NCI-H1417 (cell line): Measurements from ENCODE around the gene SNRK.

Experiments used
- DNase-seq, 3 experiments: peaks; one replicate each; lab custom pipeline; 2025; lab: John Stamatoyannopoulos, UW

The SNRK gene

DNA sequence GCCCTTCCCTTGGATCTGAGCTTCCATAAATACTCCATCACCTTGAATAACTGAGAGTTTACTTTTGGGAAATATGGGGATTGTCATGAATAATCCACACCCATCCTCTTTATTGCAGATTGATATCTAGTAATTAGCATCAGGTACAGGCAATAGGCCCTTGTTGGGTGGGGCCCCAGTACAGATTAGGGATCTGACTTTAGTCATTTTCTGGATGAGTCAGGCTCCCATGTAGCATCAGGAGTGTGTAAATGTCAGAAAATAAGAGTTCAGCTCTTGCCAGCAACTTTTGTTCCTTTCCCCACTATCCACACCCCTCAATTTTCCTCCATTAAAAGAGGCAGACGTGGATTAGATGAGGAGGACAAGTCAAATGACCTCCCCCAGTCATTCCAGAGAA is 17.7 kb upstream of the SNRK start:
- no peak for DNase-seq

DNA sequence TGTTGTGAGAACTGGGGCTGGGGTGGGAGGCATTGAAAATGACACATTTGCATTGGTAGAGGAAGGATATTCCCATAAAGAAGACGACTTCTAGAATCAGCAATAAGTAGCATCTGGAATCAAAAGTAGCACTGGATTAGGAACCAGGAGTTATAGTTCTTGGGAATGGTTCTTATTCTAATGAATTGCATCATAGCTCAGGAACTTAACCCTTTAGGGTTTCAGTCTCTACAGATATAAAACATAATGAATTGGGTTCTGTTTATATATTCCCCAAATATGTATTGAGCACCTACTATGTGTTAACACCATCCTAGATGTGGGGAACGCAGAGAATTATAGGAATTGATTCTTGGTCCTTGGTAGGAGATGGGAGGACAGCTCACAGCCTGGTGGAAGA is 16.3 kb upstream of the SNRK start:
- no peak for DNase-seq

DNA sequence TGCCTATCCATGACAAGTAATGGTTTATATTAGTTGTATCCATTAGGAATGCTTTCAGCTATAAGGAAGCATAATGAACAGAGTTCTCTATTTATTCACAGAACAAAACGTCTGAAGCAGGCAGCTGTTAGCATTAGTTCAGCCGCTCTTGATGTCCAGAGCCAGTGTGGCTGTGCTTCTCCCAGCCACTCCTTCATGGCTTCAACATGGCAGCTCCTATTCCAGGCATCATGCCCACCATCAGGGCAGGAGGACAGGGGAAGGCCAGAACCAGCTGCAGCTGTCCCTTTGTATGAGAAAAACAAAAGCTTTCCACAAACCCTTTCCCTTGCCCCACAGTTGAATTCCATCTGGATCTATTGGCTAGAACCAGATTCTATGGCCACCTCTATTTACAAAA is 12.9 kb upstream of the SNRK start:
- DNase-seq: no peak

DNA sequence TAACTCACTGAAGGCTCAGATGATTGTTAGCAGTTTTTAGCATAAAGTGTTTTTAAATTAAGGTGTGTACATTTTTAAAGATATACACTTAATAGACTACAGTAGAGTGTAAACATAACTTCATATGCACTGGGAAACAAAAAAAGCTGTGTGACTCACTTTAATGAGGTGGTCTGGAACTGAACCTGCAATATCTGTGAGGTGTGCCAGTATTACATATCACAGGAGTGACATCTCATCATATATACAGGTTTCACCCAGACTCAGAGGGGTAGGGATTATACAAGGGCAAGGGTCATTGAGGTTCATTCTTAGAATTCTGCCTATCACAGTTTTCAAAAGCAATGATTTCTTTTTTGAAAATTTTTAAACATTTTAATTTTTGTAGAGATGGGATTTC is 7.3 kb upstream of the SNRK start:
- no peak for DNase-seq

DNA sequence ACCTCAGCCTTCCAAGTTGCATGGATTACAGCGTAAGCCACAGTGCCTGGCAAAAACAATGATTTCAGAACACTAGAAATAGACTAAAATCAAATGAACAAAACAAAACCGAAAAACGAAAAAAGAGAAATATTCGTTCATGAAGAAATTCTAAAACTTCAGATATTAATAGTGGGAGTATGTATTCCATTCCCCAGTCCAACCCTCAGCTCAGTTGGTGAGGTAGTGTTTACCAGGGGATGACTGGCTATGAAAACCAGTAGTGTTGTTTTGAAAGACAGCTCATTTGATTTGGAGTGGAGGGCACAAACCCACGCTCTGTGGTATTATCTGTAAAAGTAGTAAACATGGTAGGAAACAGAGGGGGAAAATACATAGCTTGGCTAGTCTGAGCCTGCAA is 6.8 kb upstream of the SNRK start:
- DNase-seq: no peak

DNA sequence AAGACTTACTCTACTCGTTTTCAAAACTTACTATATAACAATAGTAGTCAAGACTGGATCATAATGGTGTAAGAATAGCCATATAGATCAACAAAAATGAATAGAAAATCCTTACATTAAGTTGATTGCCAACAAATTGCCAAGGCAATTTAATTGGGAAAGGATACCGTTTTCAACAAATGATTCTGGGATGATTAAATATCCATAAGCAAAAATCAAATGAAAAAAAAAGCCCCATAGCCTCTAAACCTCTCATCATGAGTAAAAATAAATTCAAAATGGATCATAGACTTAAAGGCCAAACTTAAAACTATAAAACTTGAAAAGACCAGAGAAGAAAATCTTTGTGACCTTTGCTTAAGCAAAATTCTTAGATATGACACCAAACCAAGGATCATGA is 5.3 kb upstream of the SNRK start:
- DNase-seq: no peak

DNA sequence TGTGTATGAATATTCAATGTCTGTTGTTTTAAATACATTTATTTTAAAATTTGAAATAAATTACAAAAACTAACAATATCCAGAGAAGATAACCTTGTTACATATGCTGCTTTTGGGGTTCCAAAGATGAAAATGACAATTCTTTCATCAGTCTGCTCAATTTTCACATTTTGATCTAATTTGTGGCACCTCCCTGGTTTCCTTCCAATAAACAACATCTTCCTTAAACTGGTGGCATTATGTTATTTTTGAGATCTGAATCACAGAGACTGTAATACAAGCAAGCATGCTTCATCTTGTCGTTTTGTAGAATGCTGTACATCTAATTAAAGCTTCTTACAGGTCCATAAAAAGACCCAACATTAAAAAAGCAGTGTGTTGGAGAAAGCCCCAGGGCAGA is 2.2 kb upstream of the SNRK start:
- no peak for DNase-seq

DNA sequence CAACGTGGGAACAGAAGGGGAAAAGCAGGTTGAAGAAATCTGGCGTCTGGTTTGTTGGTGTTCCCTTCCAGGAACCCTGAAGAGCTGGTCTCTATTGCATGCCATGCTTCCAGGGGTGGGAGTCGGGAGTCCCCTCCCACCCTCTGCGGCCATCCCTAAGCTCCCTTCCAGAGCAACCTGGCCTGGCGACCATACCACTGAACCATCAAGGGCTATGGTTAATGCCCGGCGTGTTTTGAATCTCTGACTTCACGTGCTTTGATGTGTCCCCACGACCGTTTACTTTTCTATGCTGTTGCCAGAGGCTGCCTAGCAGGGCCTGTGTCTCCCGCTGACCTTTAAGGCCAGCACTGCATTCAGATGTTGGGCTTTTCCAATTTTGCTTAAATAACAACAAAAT is 696 bp upstream of the SNRK start:
- DNase-seq: peak in 2 of 3 experiments; percentile 36 to 74

DNA sequence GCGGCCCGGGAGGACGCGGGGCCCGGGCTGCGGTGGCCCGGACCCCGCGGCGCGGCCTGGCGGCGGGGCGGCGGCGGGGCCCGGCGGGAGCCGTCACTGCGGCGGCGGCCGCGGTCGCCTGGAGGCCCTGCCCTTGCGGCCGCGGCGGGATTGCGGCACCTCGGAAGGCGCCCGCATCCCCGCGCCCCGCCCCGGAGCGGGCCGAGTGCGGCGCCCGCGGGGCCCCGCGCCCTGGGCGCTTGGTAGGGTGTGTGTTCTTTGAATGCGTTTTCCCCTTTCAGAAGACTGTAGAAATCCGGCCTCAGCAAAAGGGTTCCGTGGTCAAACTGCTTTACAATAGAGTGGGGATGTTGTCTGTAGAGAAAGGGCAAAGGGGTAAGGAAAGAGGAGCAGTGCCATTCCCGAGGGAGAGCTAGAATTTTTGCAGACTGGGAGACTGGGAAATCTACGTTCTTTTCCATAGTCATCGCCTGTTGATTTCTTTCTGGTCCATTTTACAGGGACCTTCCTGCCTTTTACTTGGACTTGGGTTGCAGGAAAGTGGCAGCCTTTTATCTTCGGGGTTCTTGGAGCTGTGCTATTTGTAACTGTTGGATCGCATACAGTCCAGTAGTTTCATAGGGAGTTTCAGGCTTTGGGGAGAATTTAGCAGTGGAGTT is 630 bp downstream of the SNRK start:
- DNase-seq: peak in 2 of 3 experiments; percentile 50 to 52

DNA sequence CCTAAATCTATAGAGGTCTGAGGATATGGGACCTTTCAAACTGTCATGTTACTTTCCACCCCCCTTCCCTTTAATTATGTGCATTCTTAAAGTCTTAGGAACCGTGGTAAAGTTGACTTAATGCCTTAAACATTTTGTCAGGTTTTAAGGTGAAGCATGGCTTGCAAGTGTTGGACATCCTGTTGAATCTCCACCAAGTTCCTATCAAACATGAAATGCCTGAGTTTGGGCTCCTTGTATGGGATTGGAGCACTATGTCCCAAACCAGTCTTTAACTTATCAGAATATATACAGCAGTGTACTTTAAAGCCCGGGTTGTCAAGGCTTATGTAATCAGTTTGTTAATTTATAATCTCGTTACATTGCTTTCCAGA is 1.1 kb downstream of the SNRK start:
- no peak for DNase-seq

DNA sequence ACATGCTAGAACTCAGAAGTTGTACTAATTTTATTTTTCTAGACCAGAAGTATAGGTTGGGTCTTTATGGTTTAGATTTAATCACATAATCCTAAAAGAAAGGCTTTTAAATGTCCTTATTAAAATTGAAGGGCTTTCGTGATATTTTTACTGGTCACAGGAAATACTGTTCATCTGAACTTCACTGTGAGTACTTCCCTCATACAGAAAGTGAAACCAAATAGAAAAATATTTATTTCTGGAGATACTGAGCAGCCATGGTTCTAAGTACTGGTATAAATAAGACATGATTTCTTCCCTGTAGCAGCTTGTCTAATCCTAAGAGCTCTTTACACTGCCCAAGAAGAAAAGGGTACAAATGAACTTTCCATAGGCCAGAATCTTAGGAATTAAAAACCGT is 2.0 kb downstream of the SNRK start:
- DNase-seq: no peak

DNA sequence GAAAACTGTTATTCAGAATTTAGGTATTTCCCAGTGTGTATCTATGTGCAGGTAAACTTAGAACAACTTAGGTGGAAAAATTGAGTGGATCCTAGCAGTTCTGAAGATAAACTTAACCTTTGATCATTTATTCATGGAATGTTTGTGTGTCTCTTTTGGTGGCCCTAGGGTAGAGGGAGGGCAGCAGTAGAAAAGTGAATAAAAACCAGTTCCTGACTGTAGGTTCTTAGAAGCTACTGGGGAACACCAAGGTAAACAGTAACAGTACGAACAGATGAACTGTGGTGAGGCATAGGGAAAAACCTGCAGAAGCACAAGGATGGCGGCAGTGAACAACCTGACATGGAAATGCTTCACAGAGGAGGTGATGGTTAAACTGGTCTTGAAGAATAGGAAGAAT is 2.5 kb downstream of the SNRK start:
- DNase-seq: no peak

DNA sequence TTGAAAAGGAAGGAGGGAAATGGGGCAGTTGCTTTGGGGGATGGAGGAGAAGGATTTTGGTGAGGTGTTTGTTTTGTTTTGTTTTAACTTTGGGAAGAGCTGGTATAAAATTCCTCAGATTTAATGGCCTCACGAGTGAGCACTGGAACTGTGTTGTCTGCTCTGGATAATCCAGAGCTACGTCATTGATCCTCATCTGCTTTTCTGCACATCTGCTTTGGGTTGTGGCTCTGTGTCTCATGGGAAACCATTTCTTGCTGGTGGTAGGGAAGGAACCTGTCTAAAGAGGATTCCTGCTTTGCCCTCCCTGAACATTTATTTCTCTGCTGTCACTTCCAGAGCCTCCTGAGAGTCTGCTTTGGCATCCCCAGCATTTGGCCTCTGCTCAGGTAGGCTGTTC is 3.1 kb downstream of the SNRK start:
- DNase-seq: no peak

DNA sequence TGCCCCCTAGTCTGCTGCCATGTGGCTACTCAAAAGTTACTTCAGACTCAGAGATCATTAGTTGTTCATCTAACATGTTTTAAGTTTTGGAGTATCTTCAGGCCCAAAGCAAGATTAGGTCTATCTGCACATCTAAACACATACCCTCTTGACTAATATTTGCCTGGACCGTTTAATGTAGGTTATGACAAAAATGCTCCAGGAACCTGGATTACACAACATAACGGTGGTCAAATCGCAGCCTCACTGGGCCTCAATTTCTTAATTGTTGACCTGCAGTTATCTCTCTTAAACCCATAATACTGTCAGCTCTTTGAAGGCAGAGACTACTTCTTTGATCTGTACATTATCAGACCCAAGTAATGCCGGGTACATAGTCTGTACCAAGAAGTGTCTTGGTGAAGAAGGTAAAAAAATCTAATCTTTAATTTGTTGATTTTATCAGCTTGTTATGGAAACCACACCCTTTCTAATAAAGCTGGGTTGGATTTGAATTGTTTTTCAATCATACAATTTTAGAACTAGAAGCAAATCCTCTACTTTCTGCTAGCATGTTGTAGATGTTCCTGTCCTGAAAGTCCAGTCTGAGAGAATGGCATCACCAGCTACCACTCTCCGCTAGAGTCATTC is 3.6 kb downstream of the SNRK start:
- DNase-seq: no peak

DNA sequence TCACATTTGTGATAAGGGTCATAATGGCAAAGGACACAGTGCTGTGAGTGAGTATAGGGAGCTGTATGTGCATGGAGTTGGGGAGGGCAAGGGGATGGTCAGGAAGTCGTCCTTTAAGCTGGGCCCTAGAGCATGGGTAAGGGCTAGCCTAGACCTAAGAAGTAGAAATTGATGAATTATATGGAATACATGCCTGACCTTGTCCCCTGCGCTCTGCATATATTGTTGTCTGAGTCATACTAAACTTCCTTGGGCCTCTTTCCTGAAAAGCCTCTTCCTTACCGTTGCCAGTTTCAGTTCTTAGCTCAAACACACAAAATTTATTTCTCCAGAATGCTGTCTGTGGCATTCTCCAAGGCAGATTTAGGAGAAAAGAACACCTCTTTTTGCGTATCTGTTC is 4.6 kb downstream of the SNRK start:
- DNase-seq: no peak

DNA sequence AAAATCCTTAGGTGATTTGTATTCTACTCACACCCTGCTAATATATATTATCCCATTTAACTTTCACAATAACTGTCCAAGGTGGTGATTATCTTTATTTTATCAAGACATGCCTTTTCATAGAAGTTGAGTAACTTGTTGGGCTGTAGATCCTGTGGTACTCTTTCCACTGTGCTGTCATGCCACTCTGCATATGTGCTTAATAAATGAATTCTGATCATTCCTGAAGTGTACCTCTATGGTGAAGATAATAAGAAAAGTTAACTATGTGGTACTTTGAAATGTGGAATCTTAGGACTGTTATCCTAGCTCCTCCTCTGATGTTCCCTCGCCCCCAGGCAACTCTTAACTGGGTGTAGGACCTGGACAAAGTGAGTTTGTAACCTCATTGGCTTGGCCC is 5.2 kb downstream of the SNRK start:
- DNase-seq: no peak

DNA sequence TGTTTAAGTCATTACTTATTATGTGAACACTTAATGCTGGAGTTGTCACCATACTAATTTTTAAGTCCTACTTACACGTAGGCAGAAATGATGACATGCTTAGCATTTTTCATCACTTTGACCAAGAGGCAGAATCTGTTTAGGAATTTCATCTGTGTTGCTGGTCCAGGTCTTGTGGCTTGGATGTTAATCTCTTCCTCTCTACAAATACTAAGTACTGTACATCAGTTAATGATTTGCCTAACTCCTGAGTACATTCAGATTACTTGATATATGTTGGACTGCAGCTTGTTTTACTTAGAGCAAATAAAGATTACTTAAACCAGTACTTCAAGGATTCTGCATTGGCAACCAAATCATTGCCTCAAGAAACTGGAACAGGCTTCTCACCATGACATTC is 8.6 kb downstream of the SNRK start:
- DNase-seq: no peak

DNA sequence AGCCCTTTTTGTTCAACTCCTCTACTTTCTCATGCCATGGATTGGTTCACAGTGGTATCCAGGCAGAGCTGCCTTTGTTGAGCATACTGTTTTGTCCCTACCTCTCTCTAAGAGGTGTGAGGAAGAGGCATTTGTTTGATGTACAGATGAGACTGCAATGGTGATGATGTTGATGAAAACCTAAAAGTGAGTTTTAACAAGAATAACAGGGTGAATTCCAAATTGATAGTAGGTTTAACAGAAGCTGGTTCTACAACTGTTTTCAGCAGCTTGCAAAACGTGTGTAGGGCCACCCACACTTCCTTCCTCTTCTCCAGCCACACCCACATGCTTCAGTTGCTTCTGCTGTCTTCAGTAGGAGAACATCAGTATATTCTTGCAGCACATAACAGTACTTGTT is 10.2 kb downstream of the SNRK start:
- DNase-seq: no peak

DNA sequence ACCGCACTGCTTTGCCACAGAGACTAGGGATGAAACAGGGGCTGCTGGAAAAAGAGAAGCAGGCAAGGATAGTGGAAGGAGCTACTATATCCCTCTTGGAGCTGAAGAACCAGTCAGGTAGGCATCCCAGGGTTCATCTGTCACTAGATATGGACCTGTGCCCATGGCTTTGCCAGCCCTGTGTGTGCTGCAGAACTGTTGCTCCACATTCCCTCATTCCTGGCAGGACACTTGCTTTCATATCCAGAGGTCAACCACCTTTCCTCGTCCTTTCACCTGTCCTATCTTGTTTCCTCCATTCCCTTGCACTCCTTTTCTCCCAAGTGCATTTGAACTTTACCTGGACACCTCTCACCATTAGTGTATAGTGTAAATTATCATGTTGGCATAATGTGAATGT is 12.0 kb downstream of the SNRK start:
- DNase-seq: no peak

DNA sequence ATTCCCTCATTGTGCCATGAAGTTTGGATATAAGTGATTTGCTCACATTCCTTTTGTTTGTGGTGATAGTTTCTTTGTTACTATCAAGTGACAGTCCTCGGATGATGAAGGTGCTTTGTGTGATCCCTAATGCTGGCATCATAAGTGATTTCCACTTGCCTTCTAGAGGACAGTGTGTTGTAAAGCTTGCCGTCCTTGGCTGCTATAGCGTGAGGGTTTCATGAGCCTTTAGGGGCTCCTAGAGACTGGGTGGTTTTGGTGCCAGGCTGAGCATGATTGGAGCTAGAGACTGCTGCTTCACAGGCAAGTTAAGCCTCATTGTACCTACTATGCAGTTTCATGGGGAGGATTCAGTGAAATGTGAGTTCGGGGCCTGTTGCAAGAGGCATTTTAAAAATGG is 12.4 kb downstream of the SNRK start:
- no peak for DNase-seq

DNA sequence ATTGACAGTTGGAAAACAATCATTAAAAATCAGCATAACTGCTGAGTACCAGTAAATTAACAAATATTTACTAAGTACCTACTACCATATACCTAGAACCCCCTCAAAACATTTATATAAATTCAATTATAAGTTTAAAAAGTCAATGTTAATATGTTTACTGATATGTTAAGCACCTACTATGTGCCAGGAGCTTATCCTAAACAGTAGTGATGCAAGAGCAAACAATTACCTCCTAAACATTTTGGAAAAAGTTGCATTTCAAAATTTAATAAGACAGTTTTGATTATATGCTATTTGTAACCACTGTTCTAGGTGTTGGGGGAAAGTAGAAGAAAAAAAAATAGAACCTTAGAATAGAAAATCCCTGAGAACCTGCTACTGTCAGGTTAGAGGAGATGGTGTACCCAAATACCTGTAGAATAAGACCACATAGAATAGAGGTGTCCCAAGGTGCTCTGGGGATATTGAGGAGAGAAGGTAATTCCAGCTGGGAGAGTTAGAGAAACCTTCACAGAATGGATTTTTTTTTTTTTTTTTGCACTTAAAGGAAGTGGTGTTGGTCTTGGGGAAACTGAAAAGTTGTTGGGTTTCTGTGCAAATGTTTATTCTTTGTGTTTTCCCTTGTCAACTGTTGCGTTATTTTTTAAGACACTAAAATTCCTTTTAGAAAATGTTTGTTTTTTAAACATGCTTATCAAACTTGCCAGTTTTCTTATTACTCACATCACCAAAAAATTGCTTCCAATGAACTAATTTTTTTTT is 16.0 kb downstream of the SNRK start:
- no peak for DNase-seq

DNA sequence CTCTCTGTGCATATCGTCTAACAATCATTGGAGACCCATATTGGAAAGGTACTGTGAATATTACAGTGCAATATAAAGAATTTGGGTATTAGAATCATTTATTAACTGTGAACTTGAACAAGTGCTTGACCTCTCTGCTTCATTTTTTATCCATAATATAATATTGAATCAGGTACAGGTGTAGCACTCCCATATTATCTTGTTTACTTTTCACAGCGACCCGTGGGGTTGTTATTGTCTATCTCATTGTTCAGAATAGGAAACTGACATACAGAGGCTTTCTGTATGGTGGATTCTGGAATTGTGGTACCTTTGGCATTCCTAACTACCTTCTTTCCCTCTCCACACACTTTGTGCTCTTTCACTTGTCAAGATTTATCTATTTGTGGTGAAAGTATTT is 17.8 kb downstream of the SNRK start:
- DNase-seq: peak in 1 of 3 experiments; percentile 7

DNA sequence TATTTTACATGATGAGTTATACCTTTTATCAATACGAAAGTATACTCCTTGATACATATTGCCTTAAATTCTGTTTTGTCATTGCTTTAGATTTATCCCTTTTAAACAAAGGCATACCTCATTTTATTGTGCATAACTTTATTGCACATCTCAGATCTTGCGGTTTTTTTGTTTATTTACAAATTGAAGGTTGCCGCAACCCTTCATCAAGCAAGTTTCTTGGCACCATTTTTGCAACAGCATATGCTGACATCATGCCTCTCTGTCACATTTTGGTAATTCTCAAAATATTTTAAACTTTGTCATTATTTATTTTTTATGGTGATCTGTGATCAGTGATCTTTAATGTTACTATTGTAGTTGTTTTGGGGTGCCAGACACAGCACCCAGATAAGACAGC is 20.9 kb downstream of the SNRK start:
- DNase-seq: no peak

DNA sequence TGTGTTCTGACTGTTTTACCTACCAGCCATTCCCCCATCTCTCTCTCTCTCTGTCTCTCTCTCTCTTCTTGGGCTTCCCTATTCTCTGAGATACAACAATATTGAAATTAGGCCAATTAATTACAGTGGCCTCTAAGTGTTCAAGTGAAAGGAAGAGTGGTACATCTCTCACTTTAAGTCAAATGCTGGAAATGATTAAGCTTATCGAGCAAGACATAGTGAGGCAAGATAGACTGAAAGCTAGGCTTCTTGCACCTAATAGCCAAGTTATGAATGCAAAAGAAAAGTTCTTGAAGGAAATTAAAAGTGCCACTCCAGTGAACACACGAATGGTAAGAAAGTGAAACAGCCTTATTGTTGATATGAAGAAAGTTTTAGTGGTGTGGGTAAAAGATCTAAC is 21.3 kb downstream of the SNRK start:
- DNase-seq: no peak
